ENCODE results near the gene SMARCD2. TPM values are rescaled to one million over a fixed set of nuclear protein-coding genes. Genes with fewer than 3 reads are reported as not detected.

SMARCD2 gene
- total RNA-seq, 2 donors from 2014 or later, result 182 to 247 TPM

- peak overlapping the region in 1 of 2 donors; percentile 13 for H3K4me3 ChIP-seq
- no peaks in the 10 kb centered on the region for H3K27me3 ChIP-seq (replicated peaks; ENCODE audit: insufficient read depth)
- H3K9me3 ChIP-seq, result no peaks in the 10 kb centered on the region
- TF ChIP-seq POLR2AphosphoS5 (IDR thresholded peaks at IDR 0.05), result no peak
- no peak for TF ChIP-seq POLR2A (IDR thresholded peaks at IDR 0.05)
- TF ChIP-seq CTCF (IDR thresholded peaks at IDR 0.05), result no peak
- no peak for DNase-seq (ENCODE audit: low spot score)
- H3K27ac ChIP-seq, result peak overlapping the region; percentile 84 to 94
- intact Hi-C loops (cut with DNase I), result no loop called here
- WGBS, result 63% methylated on average over 5 of the region's 5 CpGs
- peaks cover 40% of the 10 kb centered on the region for H3K4me1 ChIP-seq (replicated peaks)
- H3K36me3 ChIP-seq, result peaks cover 14 to 23% of the 10 kb centered on the region in 2 donors
Observed at GRCh38 chr17:63837962-63838600, 4.4 kb downstream of the SMARCD2 start.

- Histone ChIP-seq H3K27me3 (replicated peaks; ENCODE audit: insufficient read depth) (no peaks in the 10 kb centered on the region), H3K4me3 (no peak overlapping the region), H3K36me3 (peaks cover 19 to 29% of the 10 kb centered on the region in 2 donors), H3K9me3 (no peaks in the 10 kb centered on the region), H3K27ac (peak overlapping the region; percentile 84 to 94), H3K4me1 (replicated peaks) (peaks cover 40% of the 10 kb centered on the region)
- DNase-seq (ENCODE audit: low spot score), result no peak
- intact Hi-C loops (cut with DNase I), result no loop called here
- TF ChIP-seq POLR2A (IDR thresholded peaks at IDR 0.05) (no peak), POLR2AphosphoS5 (IDR thresholded peaks at IDR 0.05) (no peak), CTCF (IDR thresholded peaks at IDR 0.05) (no peak)
- WGBS, result 77% methylated on average over 12 of the region's 12 CpGs
Observed at GRCh38 chr17:63837480-63837879, 5.0 kb downstream of the SMARCD2 start.

GRCh38 chr17:63836811-63837210, 5.7 kb downstream of the SMARCD2 start:
- Histone ChIP-seq H3K9me3 (no peaks in the 10 kb centered on the region), H3K27ac (peak overlapping the region; percentile 84 to 94), H3K36me3 (peaks cover 21 to 33% of the 10 kb centered on the region in 2 donors), H3K27me3 (replicated peaks; ENCODE audit: insufficient read depth) (no peaks in the 10 kb centered on the region), H3K4me3 (no peak overlapping the region), H3K4me1 (replicated peaks) (peaks cover 40% of the 10 kb centered on the region)
- no peak for DNase-seq (ENCODE audit: low spot score)
- intact Hi-C loops (cut with DNase I), result no loop called here
- TF ChIP-seq POLR2AphosphoS5 (IDR thresholded peaks at IDR 0.05), result no peak
- no peak for TF ChIP-seq CTCF (IDR thresholded peaks at IDR 0.05)
- TF ChIP-seq POLR2A (IDR thresholded peaks at IDR 0.05), result no peak
- 95% methylated on average over 7 of the region's 7 CpGs for WGBS

GRCh38 chr17:63835167-63835720, 7.2 kb downstream of the SMARCD2 start:
- peak overlapping the region; percentile 17 to 35 for H3K27ac ChIP-seq

More at GRCh38 chr17:63835167-63835720, 7.2 kb downstream of the SMARCD2 start:
- Histone ChIP-seq H3K9me3 (no peaks in the 10 kb centered on the region), H3K36me3 (peaks cover 29 to 44% of the 10 kb centered on the region in 2 donors), H3K27me3 (replicated peaks; ENCODE audit: insufficient read depth) (no peaks in the 10 kb centered on the region), H3K4me1 (replicated peaks) (peaks cover 29% of the 10 kb centered on the region), H3K4me3 (no peak overlapping the region)
- TF ChIP-seq POLR2AphosphoS5 (IDR thresholded peaks at IDR 0.05) (no peak), CTCF (IDR thresholded peaks at IDR 0.05) (no peak), POLR2A (IDR thresholded peaks at IDR 0.05) (no peak)
- 85% methylated on average over 9 of the region's 9 CpGs for WGBS
- no peak for DNase-seq (ENCODE audit: low spot score)
- intact Hi-C loops (cut with DNase I), result no loop called here
